ENCODE data around the gene NABP2. TPM values are rescaled to one million over a fixed set of nuclear protein-coding genes. Genes with fewer than 3 reads are reported as not detected.
A peak's percentile ranks its signal among the peaks of the same experiment; 100 is the strongest.

Gene NABP2
- total and polyA plus RNA-seq, 2 experiments from 2014 or later, result 29.9 to 40.1 TPM

GRCh38 chr12:56221757-56222530 lies 2.2 kb upstream of the NABP2 start, which contains the start of gene RNF41:
RNF41 (minus strand) TSS chr12:56221922; CDS start chr12:56214047, 7,875 bp downstream.
- WGBS, 2 experiments (ENCODE audit: low coverage in 1 of 2, low lambda C conversion rate in 2 of 2, missing lambda C conversion rate in 2 of 2), result 4 to 5% methylated on average over 33 to 42 of the region's 42 CpGs
- Histone ChIP-seq H4K20me1 (ENCODE audit: insufficient read depth) (no peaks in the 10 kb centered on the region), H3K9ac (peak within 1 kb of the TSS; percentile 90), H3K4me3 (peak within 1 kb of the TSS; percentile 98), H3K9me3 (ENCODE audit: low read depth) (no peaks in the 10 kb centered on the region), H3F3A (ENCODE audit: insufficient read depth) (peaks cover 19% of the 10 kb centered on the region), H3K27ac (peak within 1 kb of the TSS; percentile 94), H3K79me2 (ENCODE audit: insufficient read depth) (peaks cover 41% of the 10 kb centered on the region), H2AFZ (peak within 1 kb of the TSS; percentile 83), H3K4me1 (ENCODE audit: insufficient read depth) (peaks cover 15% of the 10 kb centered on the region), H3K9me2 (ENCODE audit: insufficient read depth) (no peaks in the 10 kb centered on the region), H3K36me3 (ENCODE audit: low read depth) (no peaks in the 10 kb centered on the region), H3K27me3 (replicated peaks; ENCODE audit: insufficient read depth) (no peaks in the 10 kb centered on the region), H3K4me2 (ENCODE audit: unreplicated experiment) (peak within 1 kb of the TSS; percentile 90)
- peak; percentile 99 for DNase-seq
- no peak for TF ChIP-seq EZH2phosphoT487 (IDR thresholded peaks at IDR 0.05; ENCODE audit: insufficient read depth, low read depth)
- TF ChIP-seq EZH2 (IDR thresholded peaks at IDR 0.05; ENCODE audit: insufficient read depth, poor library complexity, severe bottlenecking), result no peak
- in situ Hi-C loops (cut with MboI), result no loop called here

GRCh38 chr12:56222531-56222895 lies 1.6 kb upstream of the NABP2 start:
- peak overlapping the region; percentile 94 for H3K27ac ChIP-seq
- no peak for TF ChIP-seq EZH2phosphoT487 (IDR thresholded peaks at IDR 0.05; ENCODE audit: insufficient read depth, low read depth)
- TF ChIP-seq EZH2 (IDR thresholded peaks at IDR 0.05; ENCODE audit: insufficient read depth, poor library complexity, severe bottlenecking), result no peak
- H4K20me1 ChIP-seq (ENCODE audit: insufficient read depth), result no peaks in the 10 kb centered on the region
- peaks cover 15% of the 10 kb centered on the region for H3K4me1 ChIP-seq (ENCODE audit: insufficient read depth)
- in situ Hi-C loops (cut with MboI), result no loop called here
- peak overlapping the region; percentile 98 for H3K4me3 ChIP-seq
- H3K27me3 ChIP-seq (replicated peaks; ENCODE audit: insufficient read depth), result no peaks in the 10 kb centered on the region
- peak overlapping the region; percentile 82 for H3K4me2 ChIP-seq (ENCODE audit: unreplicated experiment)
- 5% methylated on average over 4 of the region's 4 CpGs for WGBS, 2 experiments (ENCODE audit: low coverage in 1 of 2, low lambda C conversion rate in 2 of 2, missing lambda C conversion rate in 2 of 2)
- peak overlapping the region; percentile 90 for H3K9ac ChIP-seq
- no peaks in the 10 kb centered on the region for H3K9me3 ChIP-seq (ENCODE audit: low read depth)
- H2AFZ ChIP-seq, result peak overlapping the region; percentile 83
- no peaks in the 10 kb centered on the region for H3K36me3 ChIP-seq (ENCODE audit: low read depth)
- no peak for DNase-seq
- H3K9me2 ChIP-seq (ENCODE audit: insufficient read depth), result no peaks in the 10 kb centered on the region
- H3F3A ChIP-seq (ENCODE audit: insufficient read depth), result peaks cover 19% of the 10 kb centered on the region
- H3K79me2 ChIP-seq (ENCODE audit: insufficient read depth), result peaks cover 36% of the 10 kb centered on the region

- H2AFZ ChIP-seq, result peak overlapping the region; percentile 92
- in situ Hi-C loops (cut with MboI), result no loop called here
- peaks cover 24% of the 10 kb centered on the region for H3K79me2 ChIP-seq (ENCODE audit: insufficient read depth)
- H3K27ac ChIP-seq, result peak overlapping the region; percentile 62
- DNase-seq, result no peak
- H3K27me3 ChIP-seq (replicated peaks; ENCODE audit: insufficient read depth), result no peaks in the 10 kb centered on the region
- H3K9me2 ChIP-seq (ENCODE audit: insufficient read depth), result no peaks in the 10 kb centered on the region
- peak overlapping the region; percentile 73 for H3K4me2 ChIP-seq (ENCODE audit: unreplicated experiment)
- WGBS, 2 experiments (ENCODE audit: low coverage in 1 of 2, low lambda C conversion rate in 2 of 2, missing lambda C conversion rate in 2 of 2), result 18% methylated on average over 15 of the region's 15 CpGs
- peaks cover 19% of the 10 kb centered on the region for H3F3A ChIP-seq (ENCODE audit: insufficient read depth)
- H3K36me3 ChIP-seq (ENCODE audit: low read depth), result no peaks in the 10 kb centered on the region
- peak overlapping the region; percentile 80 for H3K4me3 ChIP-seq
- H3K4me1 ChIP-seq (ENCODE audit: insufficient read depth), result peaks cover 15% of the 10 kb centered on the region
- TF ChIP-seq EZH2phosphoT487 (IDR thresholded peaks at IDR 0.05; ENCODE audit: insufficient read depth, low read depth) (no peak), EZH2 (IDR thresholded peaks at IDR 0.05; ENCODE audit: insufficient read depth, poor library complexity, severe bottlenecking) (no peak)
- H3K9me3 ChIP-seq (ENCODE audit: low read depth), result no peaks in the 10 kb centered on the region
- peak overlapping the region; percentile 43 for H3K9ac ChIP-seq
- no peaks in the 10 kb centered on the region for H4K20me1 ChIP-seq (ENCODE audit: insufficient read depth)
Observed at GRCh38 chr12:56223571-56224101, 506 bp upstream of the NABP2 start.

GRCh38 chr12:56224954-56225353 lies 812 bp downstream of the NABP2 start:
- peaks cover 19% of the 10 kb centered on the region for H3F3A ChIP-seq (ENCODE audit: insufficient read depth)
- 71 to 76% methylated on average over 8 to 11 of the region's 11 CpGs for WGBS, 2 experiments (ENCODE audit: low coverage in 1 of 2, low lambda C conversion rate in 2 of 2, missing lambda C conversion rate in 2 of 2)
- H3K9me2 ChIP-seq (ENCODE audit: insufficient read depth), result no peaks in the 10 kb centered on the region
- H3K27ac ChIP-seq, result no peak overlapping the region
- no peaks in the 10 kb centered on the region for H3K27me3 ChIP-seq (replicated peaks; ENCODE audit: insufficient read depth)
- H3K4me3 ChIP-seq, result peak overlapping the region; percentile 80
- peak overlapping the region; percentile 92 for H2AFZ ChIP-seq
- no peak for TF ChIP-seq EZH2 (IDR thresholded peaks at IDR 0.05; ENCODE audit: insufficient read depth, poor library complexity, severe bottlenecking)
- TF ChIP-seq EZH2phosphoT487 (IDR thresholded peaks at IDR 0.05; ENCODE audit: insufficient read depth, low read depth), result no peak
- peak overlapping the region; percentile 81 for H3K4me2 ChIP-seq (ENCODE audit: unreplicated experiment)
- H4K20me1 ChIP-seq (ENCODE audit: insufficient read depth), result no peaks in the 10 kb centered on the region
- H3K9ac ChIP-seq, result peak overlapping the region; percentile 82
- H3K9me3 ChIP-seq (ENCODE audit: low read depth), result no peaks in the 10 kb centered on the region
- no peak for DNase-seq
- no peaks in the 10 kb centered on the region for H3K36me3 ChIP-seq (ENCODE audit: low read depth)
- in situ Hi-C loops (cut with MboI), result no loop called here
- peaks cover 11% of the 10 kb centered on the region for H3K79me2 ChIP-seq (ENCODE audit: insufficient read depth)
- peaks cover 15% of the 10 kb centered on the region for H3K4me1 ChIP-seq (ENCODE audit: insufficient read depth)
